ENCODE measurements around the gene ZNF274.

DNA sequence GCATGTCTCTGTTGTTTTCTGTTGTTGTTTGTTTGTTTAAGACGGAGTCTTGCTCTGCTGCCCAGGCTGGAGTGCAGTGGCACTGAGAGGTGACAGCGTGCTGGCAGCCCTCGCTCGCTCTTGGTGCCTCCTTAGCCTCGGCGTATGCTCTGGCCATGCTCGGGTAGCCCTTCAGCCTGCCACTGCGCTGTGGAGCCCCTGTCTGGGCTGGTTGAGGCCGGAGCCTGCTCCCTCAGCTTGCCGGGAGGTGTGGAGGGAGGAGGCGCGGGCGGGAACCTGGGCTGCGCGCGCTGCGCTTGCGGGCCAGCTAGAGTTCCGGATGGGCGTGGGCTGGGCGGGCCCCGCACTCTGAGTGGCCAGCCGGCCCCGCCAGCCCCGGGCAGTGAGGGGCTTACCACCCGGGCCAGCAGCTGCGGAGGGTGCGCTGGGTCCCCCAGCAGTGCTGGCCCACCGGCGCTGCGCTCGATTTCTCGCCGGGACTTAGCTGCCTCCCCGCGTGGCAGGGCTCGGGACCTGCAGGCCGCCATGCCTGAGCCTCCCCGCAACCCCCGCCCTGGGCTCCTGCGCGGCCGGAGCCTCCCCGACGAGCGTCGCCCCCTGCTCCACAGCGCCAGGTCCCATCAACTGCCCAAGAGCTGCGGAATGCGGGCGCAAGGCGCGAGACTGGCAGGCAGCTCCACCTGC, 25.7 kb upstream of the ZNF274 start:
- TF ChIP-seq, protein P1, sequence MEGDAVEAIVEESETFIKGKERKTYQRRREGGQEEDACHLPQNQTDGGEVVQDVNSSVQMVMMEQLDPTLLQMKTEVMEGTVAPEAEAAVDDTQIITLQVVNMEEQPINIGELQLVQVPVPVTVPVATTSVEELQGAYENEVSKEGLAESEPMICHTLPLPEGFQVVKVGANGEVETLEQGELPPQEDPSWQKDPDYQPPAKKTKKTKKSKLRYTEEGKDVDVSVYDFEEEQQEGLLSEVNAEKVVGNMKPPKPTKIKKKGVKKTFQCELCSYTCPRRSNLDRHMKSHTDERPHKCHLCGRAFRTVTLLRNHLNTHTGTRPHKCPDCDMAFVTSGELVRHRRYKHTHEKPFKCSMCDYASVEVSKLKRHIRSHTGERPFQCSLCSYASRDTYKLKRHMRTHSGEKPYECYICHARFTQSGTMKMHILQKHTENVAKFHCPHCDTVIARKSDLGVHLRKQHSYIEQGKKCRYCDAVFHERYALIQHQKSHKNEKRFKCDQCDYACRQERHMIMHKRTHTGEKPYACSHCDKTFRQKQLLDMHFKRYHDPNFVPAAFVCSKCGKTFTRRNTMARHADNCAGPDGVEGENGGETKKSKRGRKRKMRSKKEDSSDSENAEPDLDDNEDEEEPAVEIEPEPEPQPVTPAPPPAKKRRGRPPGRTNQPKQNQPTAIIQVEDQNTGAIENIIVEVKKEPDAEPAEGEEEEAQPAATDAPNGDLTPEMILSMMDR (IDR thresholded peaks at IDR 0.05), result no peak
- TF ChIP-seq POLR2AphosphoS5 (IDR thresholded peaks at IDR 0.05; ENCODE audit: insufficient read depth in 1 of 2, low read depth in 1 of 2) (no peak), POLR2A (IDR thresholded peaks at IDR 0.05) (no peak)

Measured in vagina (tissue), 2 donors.